ENCODE results near the gene GARIN3. TPM values are rescaled to one million over a fixed set of nuclear protein-coding genes. Genes with fewer than 3 reads are reported as not detected.

The GARIN3 gene
- polyA plus RNA-seq, 6 donors from 2014 or later = not detected

DNA sequence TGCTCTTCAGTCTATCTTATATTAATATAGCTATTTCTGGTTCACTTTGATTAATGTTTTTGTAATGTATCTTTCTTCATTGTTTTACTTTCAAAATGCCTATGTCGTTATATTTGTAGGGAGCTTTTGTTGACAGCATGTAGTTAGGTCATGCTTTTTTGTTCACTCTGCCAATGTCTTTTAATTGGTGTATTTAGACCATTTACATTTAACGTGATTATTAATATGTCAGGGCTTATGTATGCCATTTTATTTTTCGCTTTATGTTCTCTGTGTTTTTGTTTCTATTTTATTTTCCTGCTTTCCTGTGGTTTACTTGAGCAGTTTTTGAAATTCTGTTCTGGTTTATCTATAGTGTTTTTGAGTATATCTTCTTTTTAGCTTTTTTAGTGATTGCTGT, 10.8 kb downstream of the GARIN3 start:
- Mint-ChIP-seq H3K36me3 (no peaks in the 10 kb centered on the region), H3K27me3 (no peaks in the 10 kb centered on the region), H3K4me1 (no peaks in the 10 kb centered on the region), H3K9me3 (no peaks in the 10 kb centered on the region), H3K27ac (peak overlapping the region in 1 of 6 donors; percentile 28), H3K4me3 (no peak overlapping the region)
- ATAC-seq (ENCODE audit: low read depth in 2 of 2) = no peak
- no peak for DNase-seq

DNA sequence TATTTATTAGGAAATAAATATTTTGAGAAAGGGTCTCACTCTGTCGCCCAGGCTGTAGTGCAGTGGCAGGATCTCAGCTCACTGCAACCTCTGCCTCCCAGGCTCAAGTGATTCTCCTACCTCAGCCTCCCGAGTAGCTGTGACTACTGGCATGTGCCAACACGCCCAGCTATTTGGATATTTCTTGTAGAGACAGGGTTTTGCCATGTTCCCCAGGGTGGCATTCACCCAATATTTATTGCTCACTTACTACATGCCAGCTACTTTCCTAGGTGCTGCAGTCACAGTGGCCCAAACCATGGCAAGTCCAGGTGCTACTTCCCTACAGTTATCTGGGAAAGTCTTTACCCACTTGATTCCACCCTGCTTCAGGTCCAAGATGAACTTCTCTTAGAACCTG, 15.1 kb downstream of the GARIN3 start:
- H3K36me3 Mint-ChIP-seq = no peaks in the 10 kb centered on the region
- H3K4me1 Mint-ChIP-seq = peaks cover 4 to 5% (median 4%) of the 10 kb centered on the region in 3 donors
- no peak for ATAC-seq (ENCODE audit: low read depth in 2 of 2)
- H3K4me3 Mint-ChIP-seq = no peak overlapping the region
- no peaks in the 10 kb centered on the region for H3K9me3 Mint-ChIP-seq
- H3K27ac Mint-ChIP-seq = peak overlapping the region in 1 of 6 donors; percentile 85
- no peaks in the 10 kb centered on the region for H3K27me3 Mint-ChIP-seq
- DNase-seq = no peak

DNA sequence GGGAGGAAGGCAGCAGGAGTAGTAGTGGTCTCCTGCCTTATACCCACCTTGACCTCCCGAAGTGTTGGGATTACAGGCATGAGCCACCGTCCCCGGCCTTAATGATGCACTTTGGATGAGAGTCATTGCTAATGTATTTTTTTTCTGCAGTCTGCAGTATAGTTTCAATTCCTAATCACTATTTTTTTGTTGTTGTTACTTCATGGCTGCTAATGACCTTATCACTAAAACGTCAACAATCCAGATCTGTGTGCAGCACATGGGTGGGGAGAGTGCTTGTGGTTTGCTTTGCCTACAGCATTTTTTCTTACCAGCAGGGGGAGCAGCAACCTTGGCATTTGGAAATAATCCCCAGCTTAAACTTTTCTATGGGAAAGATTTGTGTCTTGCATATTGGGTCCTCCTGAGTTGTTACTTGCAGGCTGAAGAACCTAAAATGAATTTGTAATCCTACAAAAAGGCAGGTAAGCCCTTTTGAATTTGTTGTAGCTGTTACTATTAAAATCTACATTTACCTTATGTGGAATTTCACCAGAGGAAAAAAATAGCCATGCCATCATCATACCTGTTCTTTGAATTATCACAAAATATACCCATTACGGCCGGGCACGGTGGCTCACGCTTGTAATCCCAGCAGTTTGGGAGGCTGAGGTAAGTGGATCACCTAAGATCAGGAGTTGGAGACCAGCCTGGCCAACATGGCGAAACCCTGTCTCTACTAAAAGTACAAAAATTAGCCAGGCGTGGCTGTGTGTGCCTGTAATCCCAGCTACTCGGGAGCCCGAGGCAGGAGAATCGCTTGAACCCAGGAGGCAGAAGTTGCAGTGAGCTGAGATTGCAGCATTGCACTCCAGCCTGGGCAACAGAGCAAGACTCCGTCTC, 17.1 kb downstream of the GARIN3 start:
- peaks cover 6 to 7% (median 6%) of the 10 kb centered on the region in 3 donors for H3K4me1 Mint-ChIP-seq
- DNase-seq = peak; percentile 65

DNA sequence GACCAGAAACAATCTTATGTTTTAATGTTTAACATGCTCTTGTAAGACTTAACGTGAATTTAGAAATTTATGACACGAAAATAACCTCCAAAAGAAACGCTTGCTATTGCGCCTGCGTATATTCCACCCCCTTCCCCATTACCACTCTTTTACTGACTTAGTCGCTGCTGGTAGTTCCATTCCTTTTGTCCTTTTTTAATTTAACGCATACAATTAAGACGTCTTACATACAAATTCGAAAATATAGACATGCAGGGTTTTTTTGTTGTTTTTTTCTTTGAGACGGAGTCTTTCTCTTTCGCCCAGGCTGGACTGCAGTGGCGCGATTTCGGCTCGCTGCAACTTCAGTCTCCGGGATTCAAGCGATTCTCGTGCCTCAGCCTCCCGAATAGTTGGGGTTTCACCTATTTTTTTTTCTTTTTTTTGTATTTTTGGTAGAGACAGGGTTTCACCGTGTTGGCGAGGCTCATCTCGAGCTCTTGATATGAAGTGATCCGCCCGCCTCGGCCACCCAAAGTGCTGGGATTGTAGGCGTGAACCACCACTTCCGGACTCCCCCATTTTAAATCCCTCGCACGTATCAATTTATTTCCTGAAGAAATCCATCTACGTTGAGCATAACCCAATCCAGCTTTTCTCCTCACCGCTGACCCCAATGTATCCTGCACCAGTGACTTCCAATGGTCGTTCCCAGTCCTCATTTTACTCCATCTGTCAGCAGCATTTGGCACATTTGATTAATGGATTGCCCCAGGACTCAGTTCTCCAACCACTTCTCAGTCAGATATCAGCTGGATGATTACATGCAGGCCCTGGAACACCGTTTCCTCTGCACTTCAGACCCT, 22.7 kb downstream of the GARIN3 start:
- H3K9me3 Mint-ChIP-seq = no peaks in the 10 kb centered on the region
- no peaks in the 10 kb centered on the region for H3K27me3 Mint-ChIP-seq
- DNase-seq (no peak), ATAC-seq (ENCODE audit: low read depth in 2 of 2) (peak; percentile 44 to 46)
- H3K4me1 Mint-ChIP-seq = peaks cover 22 to 38% (median 37%) of the 10 kb centered on the region in 3 donors
- peaks cover 5 to 10% of the 10 kb centered on the region in 2 donors for H3K36me3 Mint-ChIP-seq
- peak overlapping the region; percentile 95 to 99 (median 98) for H3K27ac Mint-ChIP-seq
- H3K4me3 Mint-ChIP-seq = peak overlapping the region; percentile 87 to 99 (median 97)

More for the DNA sequence above, 17.1 kb downstream of the GARIN3 start:
- no peaks in the 10 kb centered on the region for H3K36me3 Mint-ChIP-seq
- no peaks in the 10 kb centered on the region for H3K9me3 Mint-ChIP-seq
- H3K4me3 Mint-ChIP-seq = peak overlapping the region in 1 of 8 donors; percentile 67
- H3K27me3 Mint-ChIP-seq = no peaks in the 10 kb centered on the region
- H3K27ac Mint-ChIP-seq = peak overlapping the region in 2 of 6 donors; percentile 20 to 41
- peak; percentile 77 to 89 for ATAC-seq (ENCODE audit: low read depth in 2 of 2)

DNA sequence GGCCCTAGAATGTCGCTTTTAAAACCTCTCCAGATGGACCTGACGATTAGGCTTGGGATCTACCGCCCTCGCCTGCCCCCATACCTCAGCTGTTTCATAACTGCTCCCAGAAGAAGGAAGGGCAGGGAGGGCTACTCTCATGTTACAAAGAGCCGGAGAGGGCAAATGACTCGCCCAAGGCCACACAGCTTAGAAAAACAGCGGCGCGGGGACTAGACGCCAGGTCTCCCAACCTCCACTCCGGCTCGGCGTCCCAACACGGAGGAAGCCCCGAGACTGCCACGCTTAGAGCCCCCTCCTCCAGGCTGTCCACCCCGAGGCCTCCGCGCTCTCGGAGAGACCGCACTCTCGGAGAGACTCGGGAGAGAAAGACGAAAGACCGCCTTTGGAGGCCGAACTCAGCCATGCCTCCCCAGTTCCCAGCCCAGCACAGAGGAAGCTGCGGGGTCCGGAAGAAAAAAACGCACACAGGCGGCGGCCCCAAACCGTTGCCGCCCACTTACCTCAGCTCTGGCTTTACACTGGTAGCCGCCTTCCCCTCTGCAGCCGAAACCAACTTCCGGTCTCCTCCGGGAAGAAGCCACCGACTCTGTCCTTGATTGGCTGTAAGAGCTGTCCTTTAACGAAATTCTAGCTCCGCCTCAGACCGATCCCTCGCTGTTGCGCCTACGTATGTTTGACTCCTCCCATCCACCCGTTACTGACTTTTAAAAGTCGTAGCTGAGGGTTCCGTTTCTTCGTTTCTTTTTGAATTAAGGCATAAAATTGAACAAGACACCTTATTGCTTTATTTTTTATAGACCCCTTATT, 23.5 kb downstream of the GARIN3 start, which contains the start of gene MED7:
Gene MED7 (minus strand): TSS at position 549 of the 810 bp plus-strand sequence. CDS start 3,434 bp downstream, outside the sequence.
- Mint-ChIP-seq H3K9me3 (no peaks in the 10 kb centered on the region), H3K27me3 (no peaks in the 10 kb centered on the region), H3K27ac (peak within 1 kb of the TSS; percentile 95 to 99 (median 98)), H3K36me3 (peaks cover 5 to 10% of the 10 kb centered on the region in 2 donors), H3K4me3 (peak within 1 kb of the TSS; percentile 87 to 99 (median 97)), H3K4me1 (peaks cover 22 to 38% (median 37%) of the 10 kb centered on the region in 3 donors)
- DNase-seq (peak; percentile 95), ATAC-seq (ENCODE audit: low read depth in 2 of 2) (peak; percentile 96 to 98)

DNA sequence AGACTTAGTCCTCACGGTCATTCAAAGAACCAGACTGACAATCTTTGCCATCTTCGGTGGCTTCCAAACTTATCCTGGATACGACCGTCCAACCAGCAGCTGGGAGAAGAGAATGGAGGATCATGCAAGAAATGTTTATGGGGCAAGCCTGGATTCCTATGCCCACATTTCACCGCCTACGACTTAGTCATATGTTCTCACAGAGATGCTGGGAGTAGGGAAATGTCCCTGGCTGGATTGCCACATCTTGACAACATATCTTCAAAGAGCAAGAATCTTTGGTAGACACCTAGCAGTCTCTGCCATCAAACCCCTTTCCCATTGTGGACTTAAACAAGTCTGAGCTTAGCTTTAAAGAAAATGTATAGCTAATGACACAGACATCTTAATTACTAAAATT, 28.4 kb downstream of the GARIN3 start:
- Mint-ChIP-seq H3K27ac (no peak overlapping the region), H3K36me3 (peaks cover 5 to 10% of the 10 kb centered on the region in 2 donors), H3K9me3 (no peaks in the 10 kb centered on the region), H3K27me3 (no peaks in the 10 kb centered on the region), H3K4me3 (no peak overlapping the region), H3K4me1 (peaks cover 33 to 54% (median 45%) of the 10 kb centered on the region in 3 donors)
- DNase-seq = no peak
- no peak for ATAC-seq (ENCODE audit: low read depth in 2 of 2)

DNA sequence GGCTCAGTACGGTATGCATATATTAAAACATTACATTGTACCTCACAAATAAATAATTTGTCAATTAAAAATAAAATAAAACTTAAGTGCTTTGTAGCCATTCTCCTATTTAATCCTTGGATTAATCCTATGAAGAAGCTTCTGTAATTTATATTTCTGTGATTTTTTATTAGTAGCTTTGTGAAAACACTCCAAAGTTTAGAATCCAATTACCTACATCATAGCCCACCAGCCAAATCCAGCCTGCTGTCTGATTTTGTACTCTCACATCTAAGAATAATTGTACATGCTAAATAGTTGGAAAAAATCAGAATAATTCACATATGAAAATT, 33.8 kb downstream of the GARIN3 start:
- peaks cover 17 to 24% (median 22%) of the 10 kb centered on the region in 3 donors for H3K4me1 Mint-ChIP-seq
- H3K36me3 Mint-ChIP-seq = no peaks in the 10 kb centered on the region
- H3K4me3 Mint-ChIP-seq = no peak overlapping the region
- ATAC-seq (ENCODE audit: low read depth in 2 of 2) (no peak), DNase-seq (no peak)
- no peaks in the 10 kb centered on the region for H3K9me3 Mint-ChIP-seq
- no peak overlapping the region for H3K27ac Mint-ChIP-seq
- no peaks in the 10 kb centered on the region for H3K27me3 Mint-ChIP-seq

DNA sequence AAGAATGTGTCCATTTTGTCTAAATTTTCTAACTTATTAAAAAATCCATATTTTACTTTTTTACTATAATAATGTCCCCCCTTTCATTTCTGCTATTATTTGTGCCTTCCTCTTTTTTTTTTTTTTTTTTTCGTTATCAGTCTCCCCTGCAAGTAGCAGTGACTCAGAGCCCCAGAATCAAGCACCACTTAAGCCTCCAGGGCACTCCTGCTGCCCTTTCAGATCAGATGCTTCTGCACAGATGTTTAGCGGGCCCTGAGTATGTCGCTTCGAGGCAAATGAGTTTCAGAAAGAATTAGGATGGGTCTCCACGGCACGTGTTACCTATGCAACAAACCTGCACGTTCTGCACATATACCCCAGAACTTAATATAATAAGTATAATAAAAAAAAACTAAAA, 35.1 kb downstream of the GARIN3 start:
- peak overlapping the region in 2 of 6 donors; percentile 88 for H3K27ac Mint-ChIP-seq
- peaks cover 14 to 19% (median 18%) of the 10 kb centered on the region in 3 donors for H3K4me1 Mint-ChIP-seq
- DNase-seq (no peak), ATAC-seq (ENCODE audit: low read depth in 2 of 2) (no peak)
- no peaks in the 10 kb centered on the region for H3K36me3 Mint-ChIP-seq
- no peak overlapping the region for H3K4me3 Mint-ChIP-seq
- H3K27me3 Mint-ChIP-seq = no peaks in the 10 kb centered on the region
- no peaks in the 10 kb centered on the region for H3K9me3 Mint-ChIP-seq

DNA sequence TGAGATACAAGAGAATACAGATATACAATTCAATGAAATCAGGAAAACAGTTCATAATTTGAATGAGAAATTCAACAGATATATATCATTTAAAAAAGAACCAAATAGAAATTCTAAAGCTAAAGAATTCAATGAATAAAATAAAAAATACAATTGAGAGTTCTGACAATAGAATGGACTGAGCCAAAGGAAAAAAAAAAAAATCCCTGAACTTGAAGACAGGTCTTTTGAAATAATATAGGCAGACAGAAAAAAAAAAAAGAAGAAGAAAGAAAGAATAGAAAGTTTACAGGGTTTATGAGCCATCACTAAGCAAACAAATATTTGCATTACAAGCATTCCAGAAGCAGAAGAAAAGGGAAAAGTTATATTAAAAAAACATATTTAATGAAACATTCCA, 44.4 kb downstream of the GARIN3 start:
- Mint-ChIP-seq H3K4me1 (no peaks in the 10 kb centered on the region), H3K27ac (no peak overlapping the region), H3K9me3 (peaks cover 11 to 30% (median 25%) of the 10 kb centered on the region in 7 donors), H3K27me3 (no peaks in the 10 kb centered on the region), H3K4me3 (no peak overlapping the region), H3K36me3 (peaks cover 0 to 18% of the 10 kb centered on the region in 2 donors)
- ATAC-seq (ENCODE audit: low read depth in 2 of 2) (no peak), DNase-seq (no peak)

DNA sequence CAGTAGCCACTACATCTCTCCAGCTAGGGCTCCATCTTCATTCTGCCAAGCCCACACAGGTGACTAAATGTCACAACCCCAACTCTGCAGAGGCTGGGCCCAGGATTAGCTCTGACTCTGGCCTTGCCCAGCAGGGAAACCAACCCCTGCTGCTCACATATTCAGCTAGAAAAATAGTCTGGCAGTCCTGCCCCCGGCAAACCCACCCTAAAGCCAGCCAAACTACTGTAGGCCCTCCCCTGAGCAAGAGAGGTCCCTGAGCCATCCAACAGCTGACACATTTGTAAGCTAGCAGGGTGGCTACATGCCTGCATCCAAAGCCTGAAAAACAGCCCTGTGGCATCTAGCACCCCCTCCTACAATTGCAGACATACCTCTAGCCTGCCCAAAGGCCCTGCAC, 46.0 kb downstream of the GARIN3 start:
- Mint-ChIP-seq H3K36me3 (peaks cover 0 to 18% of the 10 kb centered on the region in 2 donors), H3K27me3 (no peaks in the 10 kb centered on the region), H3K4me1 (no peaks in the 10 kb centered on the region), H3K27ac (no peak overlapping the region), H3K4me3 (no peak overlapping the region), H3K9me3 (peaks cover 11 to 30% (median 25%) of the 10 kb centered on the region in 7 donors)
- DNase-seq = no peak
- ATAC-seq (ENCODE audit: low read depth in 2 of 2) = no peak

DNA sequence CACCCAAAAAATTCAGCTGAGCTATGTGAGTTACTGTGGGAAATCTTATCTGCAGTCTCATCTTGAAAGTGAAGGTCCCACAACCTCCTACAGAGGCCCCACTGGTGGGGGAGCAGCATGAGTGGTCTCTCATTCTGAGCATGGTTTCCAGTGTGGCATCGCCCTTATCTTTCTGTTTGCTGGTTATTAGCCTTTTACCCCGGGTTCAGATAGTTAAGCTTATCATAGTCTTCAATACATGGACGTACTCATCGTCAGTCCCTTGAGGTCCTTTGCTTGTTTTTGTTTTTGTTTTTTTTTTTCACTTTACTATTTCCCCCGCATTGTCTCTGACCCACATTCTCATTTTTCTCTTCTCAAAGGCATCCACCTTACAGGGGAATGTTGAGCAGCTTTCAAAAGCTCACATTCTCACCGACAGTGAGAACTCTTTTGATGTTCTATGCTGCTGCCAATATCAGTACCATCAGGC, 49.5 kb downstream of the GARIN3 start:
- H3K4me3 Mint-ChIP-seq = no peak overlapping the region
- no peak for DNase-seq
- H3K4me1 Mint-ChIP-seq = no peaks in the 10 kb centered on the region

DNA sequence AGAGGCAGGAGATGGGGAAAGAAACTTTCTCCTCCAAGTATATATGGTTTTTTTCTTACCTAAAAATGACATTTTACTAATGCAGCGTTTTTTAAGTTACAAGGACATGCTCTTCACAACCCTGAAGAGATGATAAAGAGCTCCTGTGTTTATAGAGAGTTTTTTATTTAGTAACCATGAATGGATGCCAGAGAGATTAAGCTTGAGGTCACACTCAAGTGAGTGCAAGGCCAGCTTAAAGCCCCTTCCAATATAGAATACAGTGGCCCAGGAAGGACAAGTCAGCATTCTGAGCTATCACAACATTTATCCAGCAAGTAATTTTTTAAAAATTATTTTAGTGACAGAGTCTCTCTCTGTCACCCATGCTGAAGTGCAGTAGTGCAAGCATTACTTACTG, 50.6 kb downstream of the GARIN3 start:
- no peak overlapping the region for H3K4me3 Mint-ChIP-seq
- no peak for DNase-seq
- peaks cover 0 to 4% (median 0%) of the 10 kb centered on the region in 7 donors for H3K9me3 Mint-ChIP-seq
- H3K27ac Mint-ChIP-seq = no peak overlapping the region
- no peaks in the 10 kb centered on the region for H3K36me3 Mint-ChIP-seq
- H3K4me1 Mint-ChIP-seq = peaks cover 0 to 3% (median 0%) of the 10 kb centered on the region in 3 donors
- ATAC-seq (ENCODE audit: low read depth in 2 of 2) = no peak
- no peaks in the 10 kb centered on the region for H3K27me3 Mint-ChIP-seq

More for the DNA sequence above, 49.5 kb downstream of the GARIN3 start:
- ATAC-seq (ENCODE audit: low read depth in 2 of 2) = no peak
- Mint-ChIP-seq H3K9me3 (peaks cover 4 to 11% (median 7%) of the 10 kb centered on the region in 7 donors), H3K36me3 (peaks cover 0 to 6% of the 10 kb centered on the region in 2 donors), H3K27ac (no peak overlapping the region), H3K27me3 (no peaks in the 10 kb centered on the region)

DNA sequence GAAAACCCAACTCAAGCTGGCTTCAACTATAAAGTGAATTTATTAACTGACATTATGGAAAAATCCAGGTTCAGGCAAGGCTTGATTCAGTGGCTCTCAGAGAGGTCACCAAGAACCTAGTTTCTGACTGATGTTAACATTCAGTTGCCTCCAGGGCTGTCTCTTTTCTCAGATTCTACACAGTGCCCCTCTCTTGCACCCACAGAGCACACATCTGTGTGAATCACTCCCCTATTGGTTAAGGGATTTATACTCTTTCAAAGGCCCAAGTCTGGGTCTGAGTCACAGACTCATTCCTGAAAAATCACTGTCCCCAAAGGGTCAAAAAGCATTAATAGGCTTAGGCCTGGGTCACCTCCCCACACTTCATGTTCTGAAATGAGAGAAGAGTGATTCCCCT, 51.1 kb downstream of the GARIN3 start:
- no peaks in the 10 kb centered on the region for H3K36me3 Mint-ChIP-seq
- peaks cover 0 to 3% (median under 1%) of the 10 kb centered on the region in 3 donors for H3K4me1 Mint-ChIP-seq
- no peak overlapping the region for H3K27ac Mint-ChIP-seq
- no peak overlapping the region for H3K4me3 Mint-ChIP-seq
- ATAC-seq (ENCODE audit: low read depth in 2 of 2) = no peak
- peaks cover 0 to 4% (median 0%) of the 10 kb centered on the region in 7 donors for H3K9me3 Mint-ChIP-seq
- no peak for DNase-seq
- no peaks in the 10 kb centered on the region for H3K27me3 Mint-ChIP-seq
